Choroid plexus epithelial cell (primary cell): ENCODE results near the gene ADGRE2.
"Not testable (repeated sequence)": the region's sequence is repeated elsewhere in the genome, so short reads cannot be mapped to it uniquely, and the experiment has no call there.

ENCODE experiments used
- DNase-seq: peaks from one replicate; pipeline ENCODE4 v3.0.0-alpha.2; 2010; ENCODE audit warnings: low read depth
- H3K4me3 ChIP-seq: 2 replicates; pipeline ENCODE4 v1.5.1; 2011; ENCODE audit warnings: low read depth, mild to moderate bottlenecking, control low read depth, low read length, moderate library complexity
- TF ChIP-seq, protein P1 (sequence below): conservative IDR thresholded peaks from 2 replicates; pipeline ENCODE4 v1.5.1; 2011; ENCODE audit warnings: low read depth, mild to moderate bottlenecking, control low read depth, inconsistent platforms, low read length, moderate library complexity

ADGRE2 gene

DNA sequence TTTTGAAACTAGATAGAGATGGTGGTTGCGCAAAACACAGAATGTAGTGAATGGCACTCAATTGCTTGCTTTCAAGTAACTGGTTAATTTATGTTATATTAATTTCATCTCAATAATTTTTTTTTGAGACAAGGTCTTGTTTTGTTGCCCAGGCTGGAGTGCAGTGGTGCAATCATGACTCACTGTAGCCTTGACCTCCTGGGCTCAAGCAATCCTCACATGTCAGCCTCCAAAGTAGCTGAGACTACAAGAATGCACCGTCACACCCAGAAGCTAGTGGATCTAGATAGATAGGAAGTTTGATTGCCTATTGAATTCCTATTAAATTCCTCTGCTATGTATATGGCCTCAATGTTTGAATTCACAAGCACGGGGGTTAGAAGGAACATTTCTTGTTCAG, 26.4 kb upstream of the ADGRE2 start:
- DNase-seq = peak; percentile 37
- TF ChIP-seq, protein P1, sequence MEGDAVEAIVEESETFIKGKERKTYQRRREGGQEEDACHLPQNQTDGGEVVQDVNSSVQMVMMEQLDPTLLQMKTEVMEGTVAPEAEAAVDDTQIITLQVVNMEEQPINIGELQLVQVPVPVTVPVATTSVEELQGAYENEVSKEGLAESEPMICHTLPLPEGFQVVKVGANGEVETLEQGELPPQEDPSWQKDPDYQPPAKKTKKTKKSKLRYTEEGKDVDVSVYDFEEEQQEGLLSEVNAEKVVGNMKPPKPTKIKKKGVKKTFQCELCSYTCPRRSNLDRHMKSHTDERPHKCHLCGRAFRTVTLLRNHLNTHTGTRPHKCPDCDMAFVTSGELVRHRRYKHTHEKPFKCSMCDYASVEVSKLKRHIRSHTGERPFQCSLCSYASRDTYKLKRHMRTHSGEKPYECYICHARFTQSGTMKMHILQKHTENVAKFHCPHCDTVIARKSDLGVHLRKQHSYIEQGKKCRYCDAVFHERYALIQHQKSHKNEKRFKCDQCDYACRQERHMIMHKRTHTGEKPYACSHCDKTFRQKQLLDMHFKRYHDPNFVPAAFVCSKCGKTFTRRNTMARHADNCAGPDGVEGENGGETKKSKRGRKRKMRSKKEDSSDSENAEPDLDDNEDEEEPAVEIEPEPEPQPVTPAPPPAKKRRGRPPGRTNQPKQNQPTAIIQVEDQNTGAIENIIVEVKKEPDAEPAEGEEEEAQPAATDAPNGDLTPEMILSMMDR = no peak
- no peak overlapping the region for H3K4me3 ChIP-seq

GRCh38 chr19:14798760-14799159, 20.4 kb upstream of the ADGRE2 start:
- no peak overlapping the region for H3K4me3 ChIP-seq
- no peak for DNase-seq
- TF ChIP-seq, protein P1 = no peak

- TF ChIP-seq, protein P1 = no peak
- H3K4me3 ChIP-seq = no peak overlapping the region
- DNase-seq = no peak
Observed at GRCh38 chr19:14796021-14796420, 17.7 kb upstream of the ADGRE2 start.

DNA sequence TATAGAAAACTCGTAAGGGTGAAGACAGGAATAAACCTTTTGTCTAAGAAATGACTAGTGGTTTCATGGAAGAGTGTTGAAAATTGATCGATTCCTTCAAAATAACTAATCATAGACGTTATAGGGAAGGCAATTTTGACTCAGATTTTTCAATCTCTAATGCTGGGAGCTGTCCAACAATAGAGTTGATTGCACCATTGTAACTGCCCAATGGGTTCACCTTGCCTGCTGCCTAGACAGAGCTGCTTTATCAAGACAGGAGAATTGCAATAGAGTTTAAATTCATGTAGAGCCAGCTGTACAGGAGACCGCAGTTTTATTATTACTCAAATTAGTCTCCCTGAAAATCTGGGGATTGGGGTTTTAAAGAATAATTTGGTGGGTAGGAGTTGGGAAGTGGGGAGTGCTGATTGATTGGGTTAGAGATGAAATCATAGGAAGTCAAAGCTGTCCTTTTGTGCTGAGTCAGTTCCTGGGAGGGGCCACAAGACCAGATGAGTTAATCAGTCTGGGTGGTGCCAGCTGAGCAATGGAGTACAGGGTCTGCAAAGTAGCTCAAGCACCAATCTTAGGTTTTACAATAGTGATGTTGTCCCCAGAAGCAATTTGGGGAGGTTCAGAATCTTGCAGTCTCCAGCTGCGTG, 16.8 kb upstream of the ADGRE2 start:
- no peak overlapping the region for H3K4me3 ChIP-seq
- TF ChIP-seq, protein P1 = no peak
- DNase-seq = no peak

DNA sequence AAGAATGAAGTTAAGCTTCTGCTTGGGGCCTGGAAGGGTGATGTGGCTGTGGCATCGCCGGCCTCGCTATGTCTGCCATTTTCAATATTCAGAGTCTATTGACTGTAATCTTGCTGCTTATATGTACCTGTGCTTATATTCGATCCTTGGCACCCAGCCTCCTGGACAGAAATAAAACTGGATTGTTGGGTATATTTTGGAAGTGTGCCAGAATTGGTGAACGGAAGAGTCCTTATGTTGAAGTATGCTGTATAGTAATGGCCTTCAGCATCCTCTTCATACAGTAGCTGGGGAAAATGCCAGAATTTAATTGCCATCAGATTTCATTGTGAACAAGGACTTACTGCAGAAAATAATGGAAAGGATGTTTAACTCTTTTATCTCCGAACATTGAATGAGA, 13.9 kb upstream of the ADGRE2 start:
- not testable (repeated sequence) for H3K4me3 ChIP-seq

DNA sequence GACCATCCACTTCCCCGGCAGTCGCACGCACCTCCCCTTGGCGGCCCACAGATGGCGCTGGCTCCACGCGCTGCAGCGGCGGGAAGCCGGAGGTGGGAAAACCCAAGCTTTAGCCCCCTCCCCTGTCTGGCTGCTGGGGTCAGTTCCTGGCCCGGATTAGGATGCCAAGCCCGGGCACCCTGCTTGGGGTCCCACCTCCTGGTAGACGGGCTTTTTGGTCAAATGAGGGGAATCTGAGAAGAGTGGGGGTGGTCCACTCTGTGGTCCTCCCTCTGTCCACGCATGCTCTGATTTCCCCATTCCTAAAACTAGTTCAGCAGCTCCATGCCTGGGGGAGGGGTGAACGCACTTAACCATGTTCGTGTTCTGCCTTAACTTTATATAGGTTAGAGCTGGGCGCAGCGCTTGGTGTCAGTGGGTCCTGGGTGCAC, 8.1 kb upstream of the ADGRE2 start:
- TF ChIP-seq, protein P1 = peak; percentile 88
- peak; percentile 33 for DNase-seq
- H3K4me3 ChIP-seq = peak overlapping the region; percentile 32

More for the DNA sequence above, 13.9 kb upstream of the ADGRE2 start:
- DNase-seq = not testable (repeated sequence)

- peak; percentile 75 for DNase-seq
- not testable (repeated sequence) for H3K4me3 ChIP-seq
Observed at GRCh38 chr19:14785102-14785793, 6.9 kb upstream of the ADGRE2 start.

DNA sequence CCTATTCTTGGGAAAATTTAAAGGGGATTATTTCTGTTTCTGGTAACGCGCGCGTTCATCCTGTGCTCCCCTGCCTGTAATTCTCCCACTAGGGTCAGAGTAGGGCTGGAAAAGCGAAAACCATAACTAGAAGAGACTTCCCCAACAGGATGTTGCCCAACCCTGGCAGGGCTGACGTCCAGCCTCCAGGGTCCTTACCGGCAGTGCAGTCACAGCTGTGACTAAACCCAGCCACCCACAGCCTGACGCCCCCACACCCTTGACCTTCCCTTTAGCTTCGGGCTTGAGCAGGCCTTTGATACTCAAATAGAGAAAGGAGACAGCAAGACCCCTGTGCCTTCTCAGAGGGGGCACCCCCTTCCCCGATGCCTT, 6.4 kb upstream of the ADGRE2 start:
- not testable (repeated sequence) for H3K4me3 ChIP-seq
- DNase-seq = peak; percentile 76

DNA sequence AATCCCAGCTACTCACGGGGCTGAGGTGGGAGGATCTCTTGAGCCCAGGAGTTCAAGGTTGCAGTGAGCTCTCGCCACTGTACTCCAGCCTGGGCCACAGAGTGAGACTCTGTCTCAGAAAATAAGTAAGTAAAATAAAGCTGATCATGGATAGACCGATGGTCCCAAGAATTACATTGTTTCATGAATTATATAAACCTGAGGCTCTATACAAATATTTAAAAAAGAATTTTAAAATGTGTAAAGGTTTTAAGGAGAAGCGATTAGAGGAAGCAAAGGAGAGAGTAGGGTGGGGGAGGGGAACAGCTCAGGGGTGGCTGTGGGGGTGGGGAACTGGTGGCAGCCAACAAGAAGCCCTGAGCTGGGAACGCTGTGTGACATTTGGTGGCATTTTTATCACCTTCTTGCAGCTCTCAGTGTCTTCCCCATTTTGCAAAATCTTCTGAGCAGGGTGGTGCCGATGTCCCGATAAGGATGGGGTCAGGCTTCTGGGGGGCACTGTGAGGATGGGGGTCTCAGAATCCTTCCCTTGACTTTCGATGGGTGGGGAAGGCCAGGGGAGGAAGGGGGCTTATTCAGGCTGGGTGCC, 5.1 kb upstream of the ADGRE2 start:
- not testable (repeated sequence) for H3K4me3 ChIP-seq, DNase-seq
